ENCODE results near the gene COL13A1. TPM values are rescaled to one million over a fixed set of nuclear protein-coding genes. Genes with fewer than 3 reads are reported as not detected.

Gene COL13A1
- total RNA-seq, 4 donors from 2014 or later: 2.0 to 3.8 TPM; not detected in 2

GRCh38 chr10:69884024-69884367 lies 82.3 kb downstream of the COL13A1 start:
- WGBS, 2 donors: 58 to 92% methylated on average over 3 of the region's 3 CpGs
- no peak overlapping the region for H3K4me3 ChIP-seq
- TF ChIP-seq POLR2A (IDR thresholded peaks at IDR 0.05) (no peak), CTCF (IDR thresholded peaks at IDR 0.05) (no peak)
- H3K9me3 ChIP-seq: no peaks in the 10 kb centered on the region
- intact Hi-C loops (cut with DNase I): no loop called here
- H3K36me3 ChIP-seq: no peaks in the 10 kb centered on the region
- peaks cover 0 to 21% (median 0%) of the 10 kb centered on the region in 3 donors for H3K4me1 ChIP-seq
- peak overlapping the region in 1 of 4 donors; percentile 55 for H3K27ac ChIP-seq
- peaks cover 0 to 20% (median 0%) of the 10 kb centered on the region in 4 donors for H3K27me3 ChIP-seq
- no peak for DNase-seq

- H3K36me3 ChIP-seq: no peaks in the 10 kb centered on the region
- no peak for DNase-seq
- TF ChIP-seq POLR2A (IDR thresholded peaks at IDR 0.05) (no peak), CTCF (IDR thresholded peaks at IDR 0.05) (no peak)
- intact Hi-C loops (cut with DNase I): no loop called here
- H3K4me3 ChIP-seq: no peak overlapping the region
- H3K27ac ChIP-seq: peak overlapping the region in 2 of 4 donors; percentile 5 to 55
- H3K27me3 ChIP-seq: peaks cover 0 to 17% (median 0%) of the 10 kb centered on the region in 4 donors
- H3K9me3 ChIP-seq: no peaks in the 10 kb centered on the region
- H3K4me1 ChIP-seq: peaks cover 0 to 21% (median 0%) of the 10 kb centered on the region in 3 donors
- WGBS, 2 donors: 69 to 74% methylated on average over 5 of the region's 5 CpGs
Observed at GRCh38 chr10:69884686-69885085, 83.0 kb downstream of the COL13A1 start.

DNA sequence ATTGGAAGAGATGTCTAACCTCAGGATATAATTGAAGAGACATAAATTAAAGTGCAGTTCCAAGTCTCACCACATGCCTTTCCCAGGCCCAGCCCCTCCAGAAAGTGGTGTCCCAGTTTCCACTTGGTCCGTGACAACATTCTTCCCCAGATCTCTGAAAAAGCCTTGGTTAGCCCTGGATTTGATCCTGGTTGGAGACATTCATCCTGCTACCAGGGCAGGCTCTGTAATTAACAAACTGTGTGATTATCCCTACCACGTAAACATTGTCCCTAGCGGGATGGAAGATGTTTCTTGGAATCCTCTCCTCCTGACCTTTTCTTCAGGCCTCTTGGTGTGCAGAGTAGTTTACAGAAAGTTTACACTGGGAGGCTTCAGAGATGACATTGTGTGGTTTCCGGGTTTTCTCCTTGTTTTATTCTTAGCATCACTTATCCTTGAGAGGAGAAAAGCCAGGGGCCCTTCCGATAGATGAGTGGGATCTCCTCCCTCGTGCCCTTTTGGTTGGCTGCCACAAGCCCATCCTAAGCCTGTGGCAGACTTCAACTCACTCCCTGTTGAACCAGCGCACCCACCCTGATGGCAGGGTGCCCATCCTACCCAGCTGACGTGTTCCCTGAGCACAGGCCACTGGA lies 83.8 kb downstream of the COL13A1 start:
- 61 to 74% methylated on average over 8 of the region's 8 CpGs for WGBS, 2 donors
- peaks cover 0 to 9% (median 0%) of the 10 kb centered on the region in 4 donors for H3K27me3 ChIP-seq
- DNase-seq: no peak
- peak overlapping the region in 3 of 4 donors; percentile 5 to 64 (median 51) for H3K27ac ChIP-seq
- peaks cover 0 to 26% (median 0%) of the 10 kb centered on the region in 3 donors for H3K4me1 ChIP-seq
- no peaks in the 10 kb centered on the region for H3K36me3 ChIP-seq
- intact Hi-C loops (cut with DNase I): no loop called here
- no peak overlapping the region for H3K4me3 ChIP-seq
- H3K9me3 ChIP-seq: no peaks in the 10 kb centered on the region
- no peak for TF ChIP-seq POLR2A (IDR thresholded peaks at IDR 0.05)
- TF ChIP-seq CTCF (IDR thresholded peaks at IDR 0.05): peak in 4 of 6 experiments; percentile 28 to 49 (median 44)

DNA sequence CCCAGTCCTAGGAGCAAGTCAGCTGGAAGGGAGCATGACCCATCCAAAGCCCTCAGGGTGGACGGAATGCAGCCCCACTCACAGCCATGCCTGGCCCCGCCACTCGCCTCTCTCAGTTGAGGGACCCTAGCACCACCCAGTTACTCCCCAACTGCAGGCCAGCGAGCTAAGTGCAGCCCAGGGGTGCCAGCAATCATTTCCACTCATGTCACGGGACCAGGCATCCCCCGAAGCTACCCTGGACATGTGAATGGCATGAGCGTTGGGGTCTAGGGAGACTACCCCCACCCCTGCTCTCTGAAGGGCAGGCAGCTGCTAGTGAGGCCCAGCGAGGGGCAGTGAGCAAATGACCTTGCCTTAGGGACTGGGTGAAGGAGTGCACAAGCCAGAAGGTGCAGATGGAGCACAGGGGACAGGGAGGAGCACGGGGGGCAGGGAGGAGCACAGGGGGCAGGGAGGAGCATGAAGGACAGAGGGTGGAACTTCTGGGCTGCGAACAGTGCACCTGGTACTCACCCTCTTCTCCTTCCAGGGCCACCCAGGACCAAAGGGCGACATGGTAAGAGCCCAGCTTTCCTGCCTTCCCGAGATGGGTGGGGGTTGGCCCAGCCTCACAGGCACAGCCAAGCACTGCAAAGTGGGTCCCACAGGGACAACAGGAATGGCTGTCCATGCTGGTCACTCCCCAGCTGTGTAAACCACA lies 87.3 kb downstream of the COL13A1 start:
- 73 to 84% methylated on average over 6 to 7 of the region's 12 CpGs for WGBS, 2 donors

More for the DNA sequence above, 87.3 kb downstream of the COL13A1 start:
- Histone ChIP-seq H3K4me3 (no peak overlapping the region), H3K9me3 (no peaks in the 10 kb centered on the region), H3K4me1 (peaks cover 0 to 25% (median 0%) of the 10 kb centered on the region in 3 donors), H3K36me3 (no peaks in the 10 kb centered on the region), H3K27me3 (no peaks in the 10 kb centered on the region), H3K27ac (no peak overlapping the region)
- TF ChIP-seq POLR2A (IDR thresholded peaks at IDR 0.05): no peak
- TF ChIP-seq CTCF (IDR thresholded peaks at IDR 0.05): no peak
- DNase-seq: no peak
- intact Hi-C loops (cut with DNase I): no loop called here

Measured in esophagus squamous epithelium (tissue), 5 donors.